Gastroesophageal sphincter (tissue), 3 donors: ENCODE results near the gene JUN.

ENCODE experiments used
- EP300 ChIP-seq: sonication (generic); formaldehyde crosslinking; IDR thresholded peaks from one replicate; pipeline ENCODE4 v1.6.1; 2017; ENCODE audit warnings: antibody characterized with exemption, mild to moderate bottlenecking
- POLR2A ChIP-seq, 2 donors: fragments of 450-650 bp; IDR thresholded peaks; one replicate each; pipeline ENCODE4 v1.6.1; 2017; ENCODE audit warnings: antibody characterized with exemption in 2 of 2, mild to moderate bottlenecking in 2 of 2, moderate library complexity in 1 of 2
- POLR2AphosphoS5 ChIP-seq: sonication (generic); formaldehyde crosslinking; IDR thresholded peaks from one replicate; pipeline ENCODE4 v1.6.1; 2017; ENCODE audit warnings: antibody characterized with exemption
- TF ChIP-seq, protein P1 (sequence below), 4 experiments: fragments of 200-600 bp in 2 of 4; fragments of 450-650 bp in 2 of 4; sonication (generic) in 1 of 4; IDR thresholded peaks; one replicate each; pipeline ENCODE4 v1.5.1; 2017 to 2019; ENCODE audit warnings: antibody characterized with exemption in 4 of 4, mild to moderate bottlenecking in 2 of 4, moderate library complexity in 2 of 4

GRCh38 chr1:58833166-58833565, 49.3 kb upstream of the JUN start:
- TF ChIP-seq POLR2A (IDR thresholded peaks at IDR 0.05) (no peak), POLR2AphosphoS5 (no peak), EP300 (no peak)
- TF ChIP-seq, protein P1, sequence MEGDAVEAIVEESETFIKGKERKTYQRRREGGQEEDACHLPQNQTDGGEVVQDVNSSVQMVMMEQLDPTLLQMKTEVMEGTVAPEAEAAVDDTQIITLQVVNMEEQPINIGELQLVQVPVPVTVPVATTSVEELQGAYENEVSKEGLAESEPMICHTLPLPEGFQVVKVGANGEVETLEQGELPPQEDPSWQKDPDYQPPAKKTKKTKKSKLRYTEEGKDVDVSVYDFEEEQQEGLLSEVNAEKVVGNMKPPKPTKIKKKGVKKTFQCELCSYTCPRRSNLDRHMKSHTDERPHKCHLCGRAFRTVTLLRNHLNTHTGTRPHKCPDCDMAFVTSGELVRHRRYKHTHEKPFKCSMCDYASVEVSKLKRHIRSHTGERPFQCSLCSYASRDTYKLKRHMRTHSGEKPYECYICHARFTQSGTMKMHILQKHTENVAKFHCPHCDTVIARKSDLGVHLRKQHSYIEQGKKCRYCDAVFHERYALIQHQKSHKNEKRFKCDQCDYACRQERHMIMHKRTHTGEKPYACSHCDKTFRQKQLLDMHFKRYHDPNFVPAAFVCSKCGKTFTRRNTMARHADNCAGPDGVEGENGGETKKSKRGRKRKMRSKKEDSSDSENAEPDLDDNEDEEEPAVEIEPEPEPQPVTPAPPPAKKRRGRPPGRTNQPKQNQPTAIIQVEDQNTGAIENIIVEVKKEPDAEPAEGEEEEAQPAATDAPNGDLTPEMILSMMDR (IDR thresholded peaks at IDR 0.05), result no peak
